ENCODE measurements around the gene CPN2.

GRCh38 chr3:194320100-194320499 is 31.0 kb downstream of the CPN2 start:
- TF ChIP-seq CTCF (IDR thresholded peaks at IDR 0.05) (no peak), POLR2A (IDR thresholded peaks at IDR 0.05) (no peak)

All from lower leg skin (tissue), 3 donors.